Type B pancreatic cell (in vitro differentiated cells): ENCODE measurements around the gene PHB1. TPM values are rescaled to one million over a fixed set of nuclear protein-coding genes. Genes with fewer than 3 reads are reported as not detected.
"Not testable (repeated sequence)": the region's sequence is repeated elsewhere in the genome, so short reads cannot be mapped to it uniquely, and the experiment has no call there.

ENCODE experiments used
- DNase-seq: peaks from one replicate; pipeline ENCODE4 v3.0.0; 2021; ENCODE audit warnings: mixed read lengths; ENCODE audit not compliant: unreplicated experiment; ENCODE audit errors: extremely low spot score
- H3K27ac Mint-ChIP-seq: 2 replicates; pipeline ENCODE4 v1.8.0; 2021; ENCODE audit warnings: mild to moderate bottlenecking, mixed read lengths
- H3K27me3 Mint-ChIP-seq: 2 replicates; pipeline ENCODE4 v1.8.0; 2021; ENCODE audit warnings: mixed read lengths
- H3K36me3 Mint-ChIP-seq: 2 replicates; pipeline ENCODE4 v1.8.0; 2021; ENCODE audit warnings: mixed read lengths
- H3K4me1 Mint-ChIP-seq: one replicate; pipeline ENCODE4 v1.8.0; 2021; ENCODE audit warnings: mixed read lengths; ENCODE audit not compliant: unreplicated experiment
- H3K4me3 Mint-ChIP-seq: 2 replicates; pipeline ENCODE4 v1.8.0; 2021; ENCODE audit warnings: mild to moderate bottlenecking, mixed read lengths
- H3K9me3 Mint-ChIP-seq: 2 replicates; pipeline ENCODE4 v1.8.0; 2021; ENCODE audit warnings: mixed read lengths
- total RNA-seq: library from RNA; stranded (reverse); gene quantifications from 2 replicates; pipeline ENCODE4 v1.2.1, GENCODE V29; 2021; ENCODE audit warnings: low replicate concordance
- TF ChIP-seq, protein P1 (sequence below): fragments of 200-600 bp; sonication (generic); conservative IDR thresholded peaks from 2 replicates; pipeline ENCODE4 v1.5.0; 2021; ENCODE audit warnings: antibody characterized with exemption, mild to moderate bottlenecking

The PHB1 gene
- total RNA-seq, 1 donor from 2014 or later = 231 TPM

DNA sequence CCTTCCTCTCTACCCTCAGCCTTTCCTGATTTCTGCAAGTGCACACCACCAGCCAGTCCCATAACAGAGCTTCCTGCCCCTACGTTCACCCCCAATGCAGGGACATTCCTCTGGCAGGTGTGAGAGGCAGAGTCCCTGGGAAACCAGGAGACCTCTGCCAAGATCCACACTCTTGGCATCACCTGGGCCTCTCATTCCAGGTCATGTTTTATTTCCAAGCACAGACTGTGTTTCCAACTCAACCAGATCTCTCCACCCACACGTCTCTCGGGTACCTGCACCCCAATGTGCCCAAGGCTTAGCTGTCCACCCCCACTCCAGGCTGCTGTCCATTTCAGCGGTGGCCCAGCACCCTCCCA lies 21.0 kb upstream of the PHB1 start:
- H3K9me3 Mint-ChIP-seq = no peaks in the 10 kb centered on the region
- TF ChIP-seq, protein P1, sequence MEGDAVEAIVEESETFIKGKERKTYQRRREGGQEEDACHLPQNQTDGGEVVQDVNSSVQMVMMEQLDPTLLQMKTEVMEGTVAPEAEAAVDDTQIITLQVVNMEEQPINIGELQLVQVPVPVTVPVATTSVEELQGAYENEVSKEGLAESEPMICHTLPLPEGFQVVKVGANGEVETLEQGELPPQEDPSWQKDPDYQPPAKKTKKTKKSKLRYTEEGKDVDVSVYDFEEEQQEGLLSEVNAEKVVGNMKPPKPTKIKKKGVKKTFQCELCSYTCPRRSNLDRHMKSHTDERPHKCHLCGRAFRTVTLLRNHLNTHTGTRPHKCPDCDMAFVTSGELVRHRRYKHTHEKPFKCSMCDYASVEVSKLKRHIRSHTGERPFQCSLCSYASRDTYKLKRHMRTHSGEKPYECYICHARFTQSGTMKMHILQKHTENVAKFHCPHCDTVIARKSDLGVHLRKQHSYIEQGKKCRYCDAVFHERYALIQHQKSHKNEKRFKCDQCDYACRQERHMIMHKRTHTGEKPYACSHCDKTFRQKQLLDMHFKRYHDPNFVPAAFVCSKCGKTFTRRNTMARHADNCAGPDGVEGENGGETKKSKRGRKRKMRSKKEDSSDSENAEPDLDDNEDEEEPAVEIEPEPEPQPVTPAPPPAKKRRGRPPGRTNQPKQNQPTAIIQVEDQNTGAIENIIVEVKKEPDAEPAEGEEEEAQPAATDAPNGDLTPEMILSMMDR = no peak
- no peak overlapping the region for H3K27ac Mint-ChIP-seq
- DNase-seq = no peak
- H3K4me1 Mint-ChIP-seq = peaks cover 44% of the 10 kb centered on the region
- H3K4me3 Mint-ChIP-seq = no peak overlapping the region
- H3K27me3 Mint-ChIP-seq = peaks cover 39% of the 10 kb centered on the region
- no peaks in the 10 kb centered on the region for H3K36me3 Mint-ChIP-seq

DNA sequence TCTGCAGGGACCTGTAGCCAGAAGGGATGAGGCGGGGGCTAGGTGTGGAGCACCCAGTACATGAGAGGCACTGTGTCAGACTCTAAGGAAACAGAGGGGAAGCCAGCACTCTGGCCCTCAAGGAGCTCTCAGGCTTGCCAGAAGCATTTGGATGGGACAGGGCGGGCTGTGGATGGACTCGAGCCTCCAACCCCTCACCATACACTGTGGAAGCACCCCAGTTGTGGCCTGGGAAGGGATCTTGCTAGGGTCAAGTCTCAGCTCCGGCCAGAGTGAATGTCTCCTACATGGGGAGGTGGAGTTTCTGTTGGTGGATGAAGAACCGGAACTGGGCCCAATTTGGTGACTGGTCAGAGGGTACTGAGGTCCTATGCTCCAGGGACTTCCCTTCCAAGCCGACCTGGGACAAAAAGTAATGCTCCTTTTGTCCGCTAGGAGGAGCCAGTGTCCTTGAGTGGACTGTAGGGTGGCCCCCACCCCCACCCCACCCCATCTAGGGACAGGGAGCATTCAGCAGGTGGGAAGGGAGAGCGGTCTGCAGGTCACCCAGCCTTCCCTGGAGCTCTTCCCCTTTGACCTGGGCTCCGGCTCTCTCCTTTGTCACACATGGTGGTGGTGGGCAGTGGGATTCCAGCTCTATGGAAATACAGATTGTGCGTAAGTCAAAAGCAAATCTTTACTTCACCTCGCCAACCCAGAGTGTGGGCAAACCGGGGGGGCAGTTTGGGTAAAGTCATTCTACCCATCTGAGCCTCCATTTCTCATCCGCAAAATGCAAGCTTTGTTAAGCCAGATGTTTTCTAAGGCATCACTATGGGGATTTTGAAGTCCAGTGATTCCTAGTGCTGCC lies 20.4 kb upstream of the PHB1 start:
- Mint-ChIP-seq H3K27me3 (peaks cover 33% of the 10 kb centered on the region), H3K4me3 (no peak overlapping the region), H3K9me3 (no peaks in the 10 kb centered on the region), H3K27ac (no peak overlapping the region), H3K4me1 (peaks cover 38% of the 10 kb centered on the region), H3K36me3 (no peaks in the 10 kb centered on the region)
- TF ChIP-seq, protein P1 = peak; percentile 85
- no peak for DNase-seq

DNA sequence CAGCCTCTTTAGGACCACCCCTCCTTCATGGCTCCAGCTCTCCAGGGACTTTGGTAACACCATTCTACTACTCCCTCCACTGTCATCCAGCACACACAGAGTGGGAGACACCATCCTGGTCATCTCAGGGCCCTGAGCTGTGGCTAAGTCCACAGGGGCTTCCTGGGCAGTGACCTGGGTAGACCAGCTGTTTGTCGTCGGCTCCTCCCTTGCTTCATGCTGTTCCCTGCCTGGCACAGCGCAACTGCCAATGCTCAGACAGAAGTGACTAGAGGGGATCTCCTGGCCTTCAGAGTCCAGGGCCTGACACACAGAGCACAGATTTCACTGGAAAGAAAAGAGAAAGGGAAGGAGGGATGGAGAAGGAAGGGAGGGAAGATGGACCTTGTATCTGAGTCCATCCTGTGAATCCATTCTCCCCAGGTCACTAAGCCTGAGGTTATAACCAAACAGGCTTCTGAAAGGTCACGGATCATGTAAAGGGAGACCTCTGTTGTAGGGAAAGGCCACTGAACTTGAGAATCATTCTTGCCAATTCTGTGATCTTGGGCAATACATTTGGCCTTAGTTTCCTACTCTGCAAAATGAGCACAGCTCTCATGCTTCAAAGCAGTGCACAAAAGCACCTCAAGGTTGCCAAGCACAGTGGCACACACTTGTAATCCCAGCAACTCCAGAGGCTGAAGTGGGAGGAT lies 18.5 kb upstream of the PHB1 start:
- Mint-ChIP-seq H3K4me3 (no peak overlapping the region), H3K27ac (no peak overlapping the region)
- DNase-seq = no peak

DNA sequence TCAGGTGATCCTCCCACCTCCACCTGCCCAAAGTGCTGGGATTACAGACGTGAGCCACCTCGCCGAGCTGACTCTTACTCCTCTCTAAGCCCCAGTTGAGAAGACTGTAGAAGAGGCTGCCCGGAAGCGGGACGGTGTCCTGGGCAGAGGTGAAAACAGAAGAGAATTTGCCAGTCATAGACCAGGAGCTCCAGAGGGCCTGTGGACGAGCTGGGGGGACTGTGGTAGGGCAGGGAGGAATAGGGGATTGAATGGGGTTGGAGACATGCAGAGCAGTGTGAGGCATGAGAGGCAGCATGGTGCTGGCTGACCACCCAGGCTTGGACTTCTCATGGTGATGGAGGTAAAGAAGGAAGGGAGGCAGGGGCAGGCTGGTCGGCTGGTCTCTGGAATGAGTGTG lies 17.1 kb upstream of the PHB1 start:
- DNase-seq = no peak
- H3K27ac Mint-ChIP-seq = no peak overlapping the region
- H3K4me3 Mint-ChIP-seq = no peak overlapping the region
- H3K4me1 Mint-ChIP-seq = peaks cover 14% of the 10 kb centered on the region
- H3K27me3 Mint-ChIP-seq = peaks cover 21% of the 10 kb centered on the region
- TF ChIP-seq, protein P1 = no peak
- H3K36me3 Mint-ChIP-seq = no peaks in the 10 kb centered on the region
- H3K9me3 Mint-ChIP-seq = no peaks in the 10 kb centered on the region

More for the DNA sequence above, 18.5 kb upstream of the PHB1 start:
- TF ChIP-seq, protein P1 = no peak
- Mint-ChIP-seq H3K9me3 (no peaks in the 10 kb centered on the region), H3K27me3 (peaks cover 25% of the 10 kb centered on the region), H3K4me1 (peaks cover 25% of the 10 kb centered on the region), H3K36me3 (no peaks in the 10 kb centered on the region)

DNA sequence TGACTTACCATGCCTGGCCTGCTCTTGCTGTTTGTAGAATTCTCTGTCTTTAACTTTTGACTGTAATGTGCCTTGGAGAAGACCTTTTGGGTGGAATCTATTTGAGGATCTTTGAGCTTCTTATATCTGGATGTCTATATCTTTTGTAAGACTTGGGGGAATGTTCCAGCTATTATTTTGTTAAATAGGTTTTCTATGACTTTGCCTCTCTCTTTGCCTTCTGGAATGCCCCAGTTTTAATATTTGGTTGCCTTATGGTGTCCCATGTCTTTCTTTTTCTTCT lies 10.3 kb upstream of the PHB1 start:
- no peak for DNase-seq
- Mint-ChIP-seq H3K4me3 (no peak overlapping the region), H3K27ac (no peak overlapping the region), H3K4me1 (no peaks in the 10 kb centered on the region), H3K27me3 (peaks cover 24% of the 10 kb centered on the region), H3K36me3 (peaks cover 4% of the 10 kb centered on the region), H3K9me3 (no peaks in the 10 kb centered on the region)
- TF ChIP-seq, protein P1 = no peak

DNA sequence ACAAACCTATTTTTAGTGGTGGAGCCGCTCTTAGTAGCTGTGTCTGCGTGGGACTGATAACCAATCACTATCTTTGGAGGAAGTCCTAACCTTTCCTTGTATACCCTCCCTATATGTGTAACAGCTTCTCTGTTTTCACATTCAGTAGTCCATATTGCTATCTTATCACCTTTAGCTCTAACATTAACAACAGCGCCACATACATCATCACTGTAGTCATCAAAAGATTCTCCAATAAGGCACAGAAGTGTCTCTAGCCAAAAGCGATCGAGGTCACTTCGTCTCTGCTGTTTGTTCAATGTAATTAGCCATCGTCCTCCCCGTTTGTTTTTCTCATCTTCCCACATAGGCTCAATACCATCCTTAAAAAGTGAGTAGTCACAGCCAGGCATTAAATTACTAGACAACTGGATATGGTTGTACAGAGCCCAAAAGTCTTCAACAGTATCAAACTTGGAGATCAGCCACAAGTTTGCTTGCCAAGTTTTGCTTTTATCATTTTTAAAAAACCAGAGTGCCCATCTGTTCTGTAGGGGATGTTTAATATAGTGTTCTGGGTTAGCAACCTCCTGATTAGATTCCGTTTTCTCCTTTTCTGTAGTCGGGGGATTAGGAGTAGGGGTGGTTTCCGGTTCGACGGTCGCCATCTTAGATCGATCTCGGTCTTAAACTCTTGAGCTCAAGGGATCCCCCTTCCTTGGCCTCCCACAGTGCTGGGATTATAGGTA lies 9.8 kb upstream of the PHB1 start:
- H3K4me3 Mint-ChIP-seq, H3K36me3 Mint-ChIP-seq, H3K9me3 Mint-ChIP-seq, H3K4me1 Mint-ChIP-seq, DNase-seq, H3K27ac Mint-ChIP-seq: not testable (repeated sequence)
- H3K27me3 Mint-ChIP-seq = peaks cover 24% of the 10 kb centered on the region
